ENCODE measurements around the gene CCZ1.

- TF ChIP-seq CTCF (IDR thresholded peaks at IDR 0.05) (no peak), POLR2A (IDR thresholded peaks at IDR 0.05) (no peak)
These were observed 43.8 kb upstream of the CCZ1 start for GRCh38 chr7:5854738-5855137.

Measured in thyroid gland (tissue), 4 donors.